HFF-Myc (cell line): ENCODE results near the gene NRCAM.

Experiments
- DNase-seq: peaks from one replicate; pipeline ENCODE4 v3.0.0-alpha.2; 2011; ENCODE audit warnings: low read depth; ENCODE audit errors: extremely low read depth
- H3K4me3 ChIP-seq: replicated peaks from 2 replicates; pipeline ENCODE4 v1.5.1; 2011; ENCODE audit warnings: low read depth, mild to moderate bottlenecking, control low read depth, low read length
- CTCF ChIP-seq: IDR thresholded peaks from 2 replicates; pipeline ENCODE4 v1.5.1; 2012; ENCODE audit warnings: mild to moderate bottlenecking, low read depth, low read length, control low read depth; ENCODE audit errors: missing control alignments

Gene NRCAM

GRCh38 chr7:108234281-108234680 is 222.0 kb downstream of the NRCAM start:
- DNase-seq, result no peak
- TF ChIP-seq CTCF, result no peak
- H3K4me3 ChIP-seq, result no peak overlapping the region

GRCh38 chr7:108232076-108232475 is 224.2 kb downstream of the NRCAM start:
- no peak for TF ChIP-seq CTCF
- no peak for DNase-seq
- H3K4me3 ChIP-seq, result no peak overlapping the region

GRCh38 chr7:108231221-108231620 is 225.0 kb downstream of the NRCAM start:
- no peak for TF ChIP-seq CTCF
- no peak overlapping the region for H3K4me3 ChIP-seq
- DNase-seq, result no peak

- no peak for DNase-seq
- H3K4me3 ChIP-seq, result no peak overlapping the region
- no peak for TF ChIP-seq CTCF
Observed at GRCh38 chr7:108227366-108227765, 228.9 kb downstream of the NRCAM start.

- TF ChIP-seq CTCF, result no peak
- no peak for DNase-seq
- H3K4me3 ChIP-seq, result no peak overlapping the region
Observed at GRCh38 chr7:108226816-108227299, 229.4 kb downstream of the NRCAM start.

GRCh38 chr7:108225531-108226181 is 230.6 kb downstream of the NRCAM start:
- no peak for TF ChIP-seq CTCF
- H3K4me3 ChIP-seq, result no peak overlapping the region
- DNase-seq, result no peak

GRCh38 chr7:108224387-108224786 is 231.8 kb downstream of the NRCAM start:
- no peak for TF ChIP-seq CTCF
- no peak overlapping the region for H3K4me3 ChIP-seq

More at GRCh38 chr7:108224387-108224786, 231.8 kb downstream of the NRCAM start:
- DNase-seq, result no peak
